Neural progenitor cell (in vitro differentiated cells): Measurements from ENCODE around the gene BIRC3.

Experiments
- EZH2 ChIP-seq: fragments of 200-600 bp; sonication (generic); IDR thresholded peaks from 2 replicates; pipeline ENCODE4 v1.6.1; 2017; ENCODE audit warnings: antibody characterized with exemption, mild to moderate bottlenecking, moderate library complexity
- EZH2phosphoT487 ChIP-seq: fragments of 200-600 bp; sonication (generic); IDR thresholded peaks from 2 replicates; pipeline ENCODE4 v1.6.1; 2017; ENCODE audit warnings: antibody characterized with exemption
- TF ChIP-seq, protein P1 (sequence below): fragments of 200-600 bp; sonication (generic); IDR thresholded peaks from 2 replicates; pipeline ENCODE4 v1.5.1; 2017; ENCODE audit warnings: antibody characterized with exemption, mild to moderate bottlenecking

GRCh38 chr11:102364991-102365390 lies 47.7 kb downstream of the BIRC3 start:
- TF ChIP-seq, protein P1, sequence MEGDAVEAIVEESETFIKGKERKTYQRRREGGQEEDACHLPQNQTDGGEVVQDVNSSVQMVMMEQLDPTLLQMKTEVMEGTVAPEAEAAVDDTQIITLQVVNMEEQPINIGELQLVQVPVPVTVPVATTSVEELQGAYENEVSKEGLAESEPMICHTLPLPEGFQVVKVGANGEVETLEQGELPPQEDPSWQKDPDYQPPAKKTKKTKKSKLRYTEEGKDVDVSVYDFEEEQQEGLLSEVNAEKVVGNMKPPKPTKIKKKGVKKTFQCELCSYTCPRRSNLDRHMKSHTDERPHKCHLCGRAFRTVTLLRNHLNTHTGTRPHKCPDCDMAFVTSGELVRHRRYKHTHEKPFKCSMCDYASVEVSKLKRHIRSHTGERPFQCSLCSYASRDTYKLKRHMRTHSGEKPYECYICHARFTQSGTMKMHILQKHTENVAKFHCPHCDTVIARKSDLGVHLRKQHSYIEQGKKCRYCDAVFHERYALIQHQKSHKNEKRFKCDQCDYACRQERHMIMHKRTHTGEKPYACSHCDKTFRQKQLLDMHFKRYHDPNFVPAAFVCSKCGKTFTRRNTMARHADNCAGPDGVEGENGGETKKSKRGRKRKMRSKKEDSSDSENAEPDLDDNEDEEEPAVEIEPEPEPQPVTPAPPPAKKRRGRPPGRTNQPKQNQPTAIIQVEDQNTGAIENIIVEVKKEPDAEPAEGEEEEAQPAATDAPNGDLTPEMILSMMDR = no peak
- TF ChIP-seq EZH2 (no peak), EZH2phosphoT487 (no peak)
